SK-N-SH (cell line): ENCODE measurements around the gene RITA1.

Experiments
- EP300 ChIP-seq, 2 experiments: IDR thresholded peaks; 2 replicates each; pipeline versions ENCODE4 v1.4.0 to v1.6.1; 2012; ENCODE audit warnings: borderline replicate concordance in 1 of 2, low read depth in 1 of 2, low read length in 1 of 2
- EZH2phosphoT487 ChIP-seq: fragments of 200-600 bp; sonication (generic); IDR thresholded peaks from 2 replicates; pipeline ENCODE4 v1.6.1; 2017; ENCODE audit warnings: low read depth, mixed run types, mild to moderate bottlenecking, antibody characterized with exemption, moderate library complexity, borderline replicate concordance
- GABPA ChIP-seq: IDR thresholded peaks from 2 replicates; pipeline ENCODE4 v1.4.0; 2012; ENCODE audit warnings: low read depth, mild to moderate bottlenecking
- JUND ChIP-seq: IDR thresholded peaks from 2 replicates; pipeline ENCODE4 v1.4.0; 2012
- MAX ChIP-seq: IDR thresholded peaks from 2 replicates; pipeline ENCODE4 v1.4.0; 2012; ENCODE audit warnings: low read depth
- RAD21 ChIP-seq: IDR thresholded peaks from 2 replicates; pipeline ENCODE4 v1.6.1; 2012; ENCODE audit warnings: mild to moderate bottlenecking, low read length
- RFX5 ChIP-seq: IDR thresholded peaks from 2 replicates; pipeline ENCODE4 v1.6.1; 2012; ENCODE audit warnings: mild to moderate bottlenecking, improper control_type of control experiment, low read length
- SMC3 ChIP-seq: IDR thresholded peaks from 2 replicates; pipeline ENCODE4 v1.6.1; 2012; ENCODE audit warnings: low read depth, low read length, improper control_type of control experiment
- TEAD4 ChIP-seq: IDR thresholded peaks from 2 replicates; pipeline ENCODE4 v1.4.0; 2012; ENCODE audit warnings: mild to moderate bottlenecking, borderline replicate concordance; ENCODE audit not compliant: insufficient read depth
- TF ChIP-seq, protein P1 (sequence below): fragments of 200-600 bp; sonication (generic); IDR thresholded peaks from 2 replicates; pipeline ENCODE4 v1.6.1; 2017; ENCODE audit warnings: antibody characterized with exemption, mild to moderate bottlenecking, moderate library complexity
- TF ChIP-seq, protein P2 (sequence below): IDR thresholded peaks from 2 replicates; pipeline ENCODE4 v1.6.1; 2012; ENCODE audit warnings: mild to moderate bottlenecking, low read depth, low read length, moderate library complexity

- TF ChIP-seq, protein P1, sequence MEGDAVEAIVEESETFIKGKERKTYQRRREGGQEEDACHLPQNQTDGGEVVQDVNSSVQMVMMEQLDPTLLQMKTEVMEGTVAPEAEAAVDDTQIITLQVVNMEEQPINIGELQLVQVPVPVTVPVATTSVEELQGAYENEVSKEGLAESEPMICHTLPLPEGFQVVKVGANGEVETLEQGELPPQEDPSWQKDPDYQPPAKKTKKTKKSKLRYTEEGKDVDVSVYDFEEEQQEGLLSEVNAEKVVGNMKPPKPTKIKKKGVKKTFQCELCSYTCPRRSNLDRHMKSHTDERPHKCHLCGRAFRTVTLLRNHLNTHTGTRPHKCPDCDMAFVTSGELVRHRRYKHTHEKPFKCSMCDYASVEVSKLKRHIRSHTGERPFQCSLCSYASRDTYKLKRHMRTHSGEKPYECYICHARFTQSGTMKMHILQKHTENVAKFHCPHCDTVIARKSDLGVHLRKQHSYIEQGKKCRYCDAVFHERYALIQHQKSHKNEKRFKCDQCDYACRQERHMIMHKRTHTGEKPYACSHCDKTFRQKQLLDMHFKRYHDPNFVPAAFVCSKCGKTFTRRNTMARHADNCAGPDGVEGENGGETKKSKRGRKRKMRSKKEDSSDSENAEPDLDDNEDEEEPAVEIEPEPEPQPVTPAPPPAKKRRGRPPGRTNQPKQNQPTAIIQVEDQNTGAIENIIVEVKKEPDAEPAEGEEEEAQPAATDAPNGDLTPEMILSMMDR = no peak
- TF ChIP-seq RFX5 (no peak), RAD21 (no peak), JUND (no peak), SMC3 (no peak), EZH2phosphoT487 (no peak), EP300 (IDR thresholded peaks at IDR 0.05; ENCODE audit: borderline replicate concordance in 1 of 2, low read depth in 1 of 2, low read length in 1 of 2) (no peak), GABPA (no peak), TEAD4 (no peak), MAX (no peak)
- TF ChIP-seq, protein P2, sequence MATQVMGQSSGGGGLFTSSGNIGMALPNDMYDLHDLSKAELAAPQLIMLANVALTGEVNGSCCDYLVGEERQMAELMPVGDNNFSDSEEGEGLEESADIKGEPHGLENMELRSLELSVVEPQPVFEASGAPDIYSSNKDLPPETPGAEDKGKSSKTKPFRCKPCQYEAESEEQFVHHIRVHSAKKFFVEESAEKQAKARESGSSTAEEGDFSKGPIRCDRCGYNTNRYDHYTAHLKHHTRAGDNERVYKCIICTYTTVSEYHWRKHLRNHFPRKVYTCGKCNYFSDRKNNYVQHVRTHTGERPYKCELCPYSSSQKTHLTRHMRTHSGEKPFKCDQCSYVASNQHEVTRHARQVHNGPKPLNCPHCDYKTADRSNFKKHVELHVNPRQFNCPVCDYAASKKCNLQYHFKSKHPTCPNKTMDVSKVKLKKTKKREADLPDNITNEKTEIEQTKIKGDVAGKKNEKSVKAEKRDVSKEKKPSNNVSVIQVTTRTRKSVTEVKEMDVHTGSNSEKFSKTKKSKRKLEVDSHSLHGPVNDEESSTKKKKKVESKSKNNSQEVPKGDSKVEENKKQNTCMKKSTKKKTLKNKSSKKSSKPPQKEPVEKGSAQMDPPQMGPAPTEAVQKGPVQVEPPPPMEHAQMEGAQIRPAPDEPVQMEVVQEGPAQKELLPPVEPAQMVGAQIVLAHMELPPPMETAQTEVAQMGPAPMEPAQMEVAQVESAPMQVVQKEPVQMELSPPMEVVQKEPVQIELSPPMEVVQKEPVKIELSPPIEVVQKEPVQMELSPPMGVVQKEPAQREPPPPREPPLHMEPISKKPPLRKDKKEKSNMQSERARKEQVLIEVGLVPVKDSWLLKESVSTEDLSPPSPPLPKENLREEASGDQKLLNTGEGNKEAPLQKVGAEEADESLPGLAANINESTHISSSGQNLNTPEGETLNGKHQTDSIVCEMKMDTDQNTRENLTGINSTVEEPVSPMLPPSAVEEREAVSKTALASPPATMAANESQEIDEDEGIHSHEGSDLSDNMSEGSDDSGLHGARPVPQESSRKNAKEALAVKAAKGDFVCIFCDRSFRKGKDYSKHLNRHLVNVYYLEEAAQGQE = no peak
These were observed 19.7 kb upstream of the RITA1 start for GRCh38 chr12:113165521-113166450.
